DMS114 treated with DMSO at 0.1 percent for 48 hours (cell line): Measurements from ENCODE around the gene PNPLA3.

Experiments used
- DNase-seq: peaks from one replicate; lab custom pipeline; 2025; ENCODE audit not compliant: unreplicated experiment; lab: John Stamatoyannopoulos, UW

PNPLA3 gene

GRCh38 chr22:43957871-43958270 is 34.3 kb downstream of the PNPLA3 start:
- no peak for DNase-seq

DNA sequence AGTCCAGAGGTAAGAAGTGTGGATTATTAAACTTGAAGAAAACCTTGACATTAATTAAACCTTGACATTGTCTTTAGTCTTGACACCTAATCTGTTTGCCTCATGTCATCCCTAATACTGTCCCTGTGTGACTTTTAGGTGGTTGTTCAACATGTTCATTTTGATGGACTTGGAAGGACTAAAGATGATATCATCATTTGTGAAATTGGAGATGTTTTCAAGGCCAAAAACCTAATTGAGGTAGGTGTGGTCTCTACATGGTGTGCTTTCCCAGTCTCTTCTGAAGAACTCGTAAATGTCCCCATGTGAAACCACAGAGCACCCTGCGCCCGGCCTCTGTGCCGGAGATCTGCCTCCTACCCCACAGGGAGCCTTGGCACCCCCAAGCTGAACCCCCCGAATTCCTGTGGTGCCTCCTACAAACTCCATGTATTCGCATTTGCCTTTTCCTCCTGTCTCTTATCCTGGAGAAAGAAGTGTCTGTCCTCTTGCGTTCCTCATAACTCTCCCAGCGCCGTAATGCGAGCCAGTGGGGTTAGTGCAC is 40.8 kb downstream of the PNPLA3 start:
- no peak for DNase-seq

GRCh38 chr22:43967069-43967468 is 43.5 kb downstream of the PNPLA3 start:
- DNase-seq, result no peak

DNA sequence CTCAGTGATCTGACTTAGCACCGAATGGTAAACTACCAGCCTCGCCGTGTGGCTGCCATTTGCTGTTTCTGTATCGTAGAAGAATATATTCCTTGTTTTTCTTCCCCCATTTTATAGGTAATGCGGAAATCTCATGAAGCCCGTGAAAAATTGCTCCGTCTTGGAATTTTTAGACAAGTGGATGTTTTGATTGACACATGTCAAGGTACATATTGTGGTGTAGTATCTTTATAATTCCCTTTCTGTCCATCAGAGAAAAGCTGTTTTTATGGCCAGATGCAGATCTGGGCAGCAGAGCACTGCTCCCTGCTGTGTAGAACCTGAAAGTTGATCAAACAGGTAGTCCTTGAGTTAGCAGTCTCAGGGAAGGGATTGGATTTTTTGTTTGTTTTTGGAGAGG is 45.0 kb downstream of the PNPLA3 start:
- DNase-seq, result no peak

DNA sequence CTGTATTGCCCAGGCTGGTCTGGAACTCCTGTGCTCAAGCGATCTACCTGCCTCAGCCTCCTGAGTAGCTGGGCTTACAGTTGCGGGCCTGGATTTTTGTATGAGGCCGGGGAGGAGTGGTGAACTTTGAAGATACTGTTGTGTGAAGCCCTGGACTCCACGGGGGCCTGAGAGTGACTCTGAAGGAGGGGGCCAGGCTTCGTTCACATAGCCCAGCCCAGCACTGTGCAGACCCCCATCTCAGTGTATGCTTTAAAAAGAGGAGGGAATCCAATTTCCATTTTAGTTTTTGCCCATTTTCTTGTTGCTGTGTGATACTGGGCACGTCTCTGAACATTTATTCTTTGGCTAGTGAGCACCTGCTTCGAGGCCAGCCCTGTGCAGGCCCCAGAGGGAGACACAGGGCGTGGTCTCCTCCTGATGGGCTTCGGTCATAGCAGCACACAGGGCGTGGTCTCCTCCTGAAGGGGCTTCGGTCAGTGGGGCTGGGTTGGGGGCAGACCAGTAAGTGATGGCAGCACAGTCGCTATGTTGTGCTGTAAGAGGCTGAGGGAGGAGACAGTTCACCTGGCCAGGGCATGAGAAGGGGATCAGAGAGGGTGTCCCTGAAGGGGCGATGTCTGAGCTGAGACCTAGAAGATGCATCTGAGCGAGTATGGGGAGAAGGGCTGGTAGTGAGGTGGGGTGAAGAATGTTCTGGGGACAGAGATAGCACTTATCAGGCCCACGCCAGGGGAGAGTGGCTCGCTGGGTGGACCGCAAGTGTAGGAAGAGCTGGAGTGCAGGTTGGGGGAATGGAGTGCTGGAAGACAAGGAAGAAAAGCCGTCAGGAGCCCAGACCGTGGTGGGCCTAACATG is 45.6 kb downstream of the PNPLA3 start:
- DNase-seq, result no peak

GRCh38 chr22:43969989-43970755 is 46.6 kb downstream of the PNPLA3 start:
- no peak for DNase-seq

- no peak for DNase-seq
These were observed 47.5 kb downstream of the PNPLA3 start for GRCh38 chr22:43971112-43971511.

DNA sequence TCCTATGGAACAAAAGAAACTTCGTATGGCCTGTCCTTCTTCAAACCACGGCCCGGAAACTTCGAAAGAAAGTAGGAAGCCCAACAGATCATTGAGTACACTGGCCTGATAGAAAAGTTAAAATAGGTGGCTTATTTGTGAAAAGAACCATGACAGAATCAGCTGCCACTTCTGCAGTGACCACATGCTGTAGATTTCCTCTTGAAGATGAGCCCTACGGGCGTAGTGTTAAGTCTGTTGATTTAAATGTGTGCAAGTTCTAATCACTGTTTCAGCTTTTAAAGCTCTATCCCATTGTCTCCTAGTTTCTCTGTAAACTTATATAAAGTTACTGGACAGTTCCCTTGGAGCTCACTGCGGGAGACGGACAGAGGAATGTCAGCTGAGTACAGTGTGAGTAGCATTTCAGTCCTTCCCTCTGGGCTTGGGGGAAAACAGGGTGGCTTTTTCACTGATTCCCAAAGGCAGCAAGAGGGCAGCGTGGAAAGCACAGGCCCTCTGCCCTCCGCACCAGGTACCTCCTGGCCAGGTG is 49.4 kb downstream of the PNPLA3 start:
- no peak for DNase-seq

GRCh38 chr22:43974028-43974545 is 50.5 kb downstream of the PNPLA3 start:
- no peak for DNase-seq

- DNase-seq, result no peak
These were observed 51.4 kb downstream of the PNPLA3 start for GRCh38 chr22:43975041-43975440.

GRCh38 chr22:43976861-43977795 is 53.5 kb downstream of the PNPLA3 start:
- DNase-seq, result no peak

GRCh38 chr22:43978558-43978957 is 55.0 kb downstream of the PNPLA3 start:
- DNase-seq, result no peak

DNA sequence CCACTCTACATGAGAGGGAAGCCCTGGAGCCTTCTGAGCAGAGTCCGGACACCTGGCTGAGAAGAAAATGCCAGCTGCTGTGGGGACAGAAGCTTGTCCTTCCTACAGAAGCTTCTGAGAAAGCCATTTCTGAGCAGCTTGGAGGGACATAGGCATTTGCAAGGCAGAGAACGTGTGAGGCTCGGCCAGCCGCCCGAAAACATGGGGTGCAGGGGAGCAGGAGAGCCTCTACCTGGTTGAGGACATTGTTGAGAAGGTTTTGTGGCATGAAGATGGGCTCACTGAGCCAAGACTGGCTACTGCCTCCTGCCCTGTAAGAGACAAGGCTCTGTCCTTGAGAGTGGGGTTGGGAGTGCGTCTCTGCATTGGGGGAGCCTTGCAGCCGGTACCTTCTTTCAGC is 57.0 kb downstream of the PNPLA3 start:
- DNase-seq, result no peak

- DNase-seq, result no peak
These were observed 57.4 kb downstream of the PNPLA3 start for GRCh38 chr22:43980996-43981395.

GRCh38 chr22:43983808-43984207 is 60.2 kb downstream of the PNPLA3 start:
- DNase-seq, result no peak

DNA sequence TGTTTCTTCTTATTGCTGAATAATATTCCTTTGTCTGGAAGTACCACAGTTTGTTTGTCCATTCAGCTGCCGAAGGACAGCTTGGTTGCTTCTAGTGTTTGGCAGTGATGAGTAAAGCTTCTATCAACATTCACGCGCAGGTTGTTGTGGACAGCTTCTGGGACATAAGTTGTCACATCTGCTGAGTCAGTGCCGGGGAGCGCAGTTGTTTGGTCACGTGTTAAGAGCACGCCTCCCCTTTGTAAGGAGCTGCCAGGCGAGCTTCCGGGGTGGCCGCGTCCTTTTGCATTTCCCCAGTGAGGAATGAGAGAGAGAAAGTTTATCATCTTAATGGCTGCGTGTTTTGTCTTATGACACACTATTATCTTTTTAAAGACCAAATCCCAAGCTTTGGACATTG is 61.9 kb downstream of the PNPLA3 start:
- DNase-seq, result no peak

GRCh38 chr22:43988116-43988820 is 64.7 kb downstream of the PNPLA3 start:
- DNase-seq, result no peak

DNA sequence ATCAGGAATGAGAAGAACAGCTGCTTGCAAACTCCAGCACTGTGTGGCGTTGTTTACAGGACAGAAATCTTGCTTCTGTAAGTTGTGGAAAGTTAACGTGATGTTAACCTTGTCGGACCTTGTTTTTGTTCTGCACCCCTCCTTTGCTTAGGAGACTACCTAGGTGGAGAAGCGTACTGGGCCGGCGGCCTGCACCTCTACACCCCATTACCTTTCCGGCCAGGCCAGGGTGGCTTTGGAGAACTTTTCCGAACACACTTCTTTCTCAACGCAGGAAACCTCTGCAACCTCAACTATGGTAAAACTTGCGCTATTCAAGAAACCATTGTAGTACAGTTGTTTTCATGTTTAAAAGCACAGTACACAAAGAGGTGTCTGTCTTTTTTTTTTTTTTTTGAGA is 65.4 kb downstream of the PNPLA3 start:
- DNase-seq, result no peak

GRCh38 chr22:43990044-43990443 is 66.4 kb downstream of the PNPLA3 start:
- DNase-seq, result no peak
